ENCODE data around the gene KLRB1. TPM values are rescaled to one million over a fixed set of nuclear protein-coding genes. Genes with fewer than 3 reads are reported as not detected.
"Not testable (repeated sequence)": the region's sequence is repeated elsewhere in the genome, so short reads cannot be mapped to it uniquely, and the experiment has no call there.

The KLRB1 gene
- total RNA-seq, 4 donors from 2014 or later = 1.1 to 3.5 (median 2.3) TPM

DNA sequence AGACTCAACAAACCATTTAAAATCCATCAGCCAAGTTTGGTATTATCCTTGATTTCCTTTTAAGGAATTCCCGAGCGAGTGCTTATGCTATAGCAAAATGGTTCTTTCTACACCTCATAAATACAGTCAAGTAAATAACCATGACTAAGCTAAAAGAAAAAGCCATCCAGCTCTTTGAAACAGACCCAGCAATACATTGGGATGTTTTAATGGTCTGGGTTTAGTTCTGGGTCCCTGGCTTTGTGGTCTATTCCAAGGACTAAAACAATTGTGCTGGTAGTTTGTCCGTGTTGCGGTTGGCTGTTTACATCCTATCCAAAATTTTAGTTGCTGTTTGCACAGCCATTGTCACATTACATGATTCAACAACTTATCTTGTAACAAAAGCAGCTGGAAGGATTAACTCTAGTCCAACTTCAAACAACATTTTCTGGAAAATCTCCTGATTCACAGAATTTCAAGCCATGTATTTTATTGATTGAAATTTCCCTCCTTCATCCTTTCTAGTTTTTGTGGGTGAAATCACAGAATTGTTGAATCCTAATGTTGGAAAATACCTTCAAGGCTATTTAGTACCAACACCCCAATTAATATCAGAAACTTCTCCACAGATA, 19.6 kb downstream of the KLRB1 start:
- ATAC-seq (ENCODE audit: low FRiP score) = no peak
- TF ChIP-seq, protein P1, sequence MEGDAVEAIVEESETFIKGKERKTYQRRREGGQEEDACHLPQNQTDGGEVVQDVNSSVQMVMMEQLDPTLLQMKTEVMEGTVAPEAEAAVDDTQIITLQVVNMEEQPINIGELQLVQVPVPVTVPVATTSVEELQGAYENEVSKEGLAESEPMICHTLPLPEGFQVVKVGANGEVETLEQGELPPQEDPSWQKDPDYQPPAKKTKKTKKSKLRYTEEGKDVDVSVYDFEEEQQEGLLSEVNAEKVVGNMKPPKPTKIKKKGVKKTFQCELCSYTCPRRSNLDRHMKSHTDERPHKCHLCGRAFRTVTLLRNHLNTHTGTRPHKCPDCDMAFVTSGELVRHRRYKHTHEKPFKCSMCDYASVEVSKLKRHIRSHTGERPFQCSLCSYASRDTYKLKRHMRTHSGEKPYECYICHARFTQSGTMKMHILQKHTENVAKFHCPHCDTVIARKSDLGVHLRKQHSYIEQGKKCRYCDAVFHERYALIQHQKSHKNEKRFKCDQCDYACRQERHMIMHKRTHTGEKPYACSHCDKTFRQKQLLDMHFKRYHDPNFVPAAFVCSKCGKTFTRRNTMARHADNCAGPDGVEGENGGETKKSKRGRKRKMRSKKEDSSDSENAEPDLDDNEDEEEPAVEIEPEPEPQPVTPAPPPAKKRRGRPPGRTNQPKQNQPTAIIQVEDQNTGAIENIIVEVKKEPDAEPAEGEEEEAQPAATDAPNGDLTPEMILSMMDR (IDR thresholded peaks at IDR 0.05) = no peak
- DNase-seq (ENCODE audit: low spot score) = no peak

DNA sequence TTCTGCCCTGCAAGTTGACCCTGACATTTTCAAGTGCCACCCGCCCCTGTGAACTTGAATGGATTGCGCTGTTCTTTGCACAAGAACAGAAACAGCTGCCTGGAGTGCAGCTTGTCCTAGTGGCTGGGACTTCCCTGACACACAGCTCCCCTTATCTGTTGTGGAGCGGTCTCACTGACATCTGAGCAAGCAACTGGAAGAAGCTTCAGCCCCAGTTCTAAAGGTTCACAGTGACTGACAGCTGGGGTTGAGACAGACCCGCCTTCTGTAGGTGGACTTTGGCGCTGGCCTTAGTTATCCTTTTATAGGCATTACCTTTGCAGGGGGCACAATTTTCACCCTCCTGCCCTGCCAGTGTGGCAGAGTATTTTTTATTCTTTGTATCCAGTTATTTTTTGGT, 30.0 kb downstream of the KLRB1 start:
- not testable (repeated sequence) for DNase-seq (ENCODE audit: low spot score); ATAC-seq (ENCODE audit: low FRiP score)

DNA sequence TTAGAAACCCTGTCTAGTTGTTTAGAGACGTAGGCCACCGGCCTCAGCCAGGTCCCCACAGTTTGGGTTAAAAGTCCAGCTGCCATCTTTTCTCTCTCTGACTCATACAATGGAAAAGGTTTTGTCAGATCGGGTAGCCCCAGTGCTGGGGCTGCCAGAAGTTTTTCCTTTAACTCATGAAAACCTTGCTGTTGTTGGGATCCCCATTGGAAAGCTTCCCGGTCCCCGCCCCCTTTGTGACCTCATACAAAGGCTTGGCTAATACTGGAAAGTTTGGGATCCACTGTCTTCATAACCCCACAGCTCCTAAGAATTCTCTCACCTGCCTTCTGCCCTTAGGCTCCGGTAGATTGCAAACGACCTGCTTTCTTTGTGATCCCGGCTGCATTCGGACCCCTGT, 40.6 kb downstream of the KLRB1 start:
- not testable (repeated sequence) for DNase-seq (ENCODE audit: low spot score); ATAC-seq (ENCODE audit: low FRiP score)

DNA sequence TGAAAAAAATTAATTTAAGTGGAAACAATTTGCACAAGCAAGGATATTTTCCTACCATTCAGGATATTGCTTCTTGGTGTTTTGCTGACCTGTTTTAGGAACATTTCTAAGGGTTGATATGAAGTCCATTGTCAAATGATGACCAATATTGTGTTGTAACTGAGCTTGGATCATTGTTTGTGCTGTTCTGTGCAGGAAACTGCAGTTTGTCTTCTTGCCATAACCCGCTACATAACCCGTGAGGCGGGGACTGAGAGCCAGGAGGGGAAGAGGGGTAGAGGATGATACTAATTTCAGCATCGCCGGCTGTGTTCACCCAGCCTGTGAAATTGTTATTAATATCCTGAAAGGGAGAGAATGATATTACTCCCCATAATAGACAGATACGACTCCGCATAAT, 41.6 kb downstream of the KLRB1 start:
- ATAC-seq (ENCODE audit: low FRiP score); DNase-seq (ENCODE audit: low spot score): not testable (repeated sequence)

DNA sequence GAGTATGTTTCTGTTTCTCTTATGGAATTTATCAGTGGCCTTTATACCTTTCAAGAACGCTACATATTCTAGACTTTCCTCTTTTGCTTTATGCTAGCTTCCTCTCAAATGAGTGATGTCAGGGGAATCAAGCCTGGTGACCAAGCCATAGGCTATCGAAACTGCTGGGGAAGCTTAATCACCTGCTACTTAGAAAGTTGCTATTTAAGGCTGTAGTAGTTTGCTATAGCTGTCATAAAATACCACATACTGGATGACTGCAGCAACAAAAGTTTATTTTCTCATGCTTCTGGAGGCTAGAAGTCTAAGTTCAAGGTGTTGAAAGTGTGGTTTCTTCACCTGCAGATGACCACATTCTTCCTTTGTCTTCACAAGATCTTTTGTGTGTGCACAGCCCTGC, 43.3 kb downstream of the KLRB1 start:
- ATAC-seq (ENCODE audit: low FRiP score); DNase-seq (ENCODE audit: low spot score): not testable (repeated sequence)

DNA sequence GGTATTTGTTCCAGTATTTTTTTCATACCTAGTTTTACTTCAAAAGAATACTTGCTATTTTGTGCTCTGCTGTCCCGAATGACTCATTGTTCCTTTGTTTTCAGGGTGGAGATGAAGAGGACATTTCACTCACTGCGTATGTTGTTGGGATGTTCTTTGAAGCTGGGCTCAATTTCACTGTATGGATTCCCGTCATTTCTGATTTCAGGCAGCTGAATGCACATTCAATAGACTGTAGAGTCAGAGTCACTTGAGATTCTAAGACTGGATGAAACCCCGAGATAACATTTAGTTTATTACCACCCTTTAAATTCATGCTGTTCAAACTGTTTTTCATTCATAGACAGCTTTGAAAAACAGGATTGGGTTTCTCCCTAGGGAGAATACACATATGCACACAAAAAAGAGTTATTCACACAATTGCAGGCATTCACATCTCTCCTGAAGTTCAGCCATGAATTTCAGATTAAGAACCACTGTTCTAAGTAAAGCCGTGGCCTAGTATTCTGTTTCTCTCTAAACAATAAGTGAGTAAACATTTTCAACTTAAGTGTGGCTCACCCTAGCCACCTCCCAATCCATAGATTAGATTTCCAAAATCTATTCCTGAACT, 44.8 kb downstream of the KLRB1 start:
- not testable (repeated sequence) for DNase-seq (ENCODE audit: low spot score); ATAC-seq (ENCODE audit: low FRiP score)

DNA sequence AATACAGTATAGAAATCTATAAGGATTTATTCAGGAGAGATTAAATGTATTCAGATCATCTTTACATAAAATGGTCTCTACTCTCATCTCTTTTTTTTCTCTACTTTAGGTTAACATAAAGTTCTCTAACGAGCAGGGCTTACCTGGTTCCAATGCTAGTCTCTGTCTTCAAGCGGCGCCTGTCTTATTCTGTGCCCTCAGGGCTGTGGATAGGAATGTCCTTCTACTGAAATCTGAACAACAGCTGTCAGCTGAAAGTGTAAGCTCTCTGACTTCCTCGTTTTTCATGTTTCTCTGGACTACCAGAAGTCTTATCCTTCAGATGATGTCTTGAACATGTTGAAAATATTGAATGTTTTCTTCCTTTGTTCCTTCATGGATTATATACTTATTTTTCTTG, 62.2 kb downstream of the KLRB1 start:
- ATAC-seq (ENCODE audit: low FRiP score); DNase-seq (ENCODE audit: low spot score): not testable (repeated sequence)

Small RNA genes within 50 kb of the gene (small RNA-seq; reads per million reads assigned to genes)
- gene AC010186.4 (not detected), gene RNU6-700P (not detected)

Other genes starting within 250 kb of the KLRB1 start
- 10 to 100 TPM; 10.4 to 20.5 (median 14.8) TPM for gene CLEC2D, start 61.8 kb upstream of the KLRB1 start, total RNA-seq
- gene CLECL1, start 125.2 kb upstream of the KLRB1 start, total RNA-seq = 1 to 10 TPM in 1 of 4 donors, under 1 TPM in 1, not detected in 2; 0.84 to 2.2 TPM
- 10 to 100 TPM; 10.0 to 36.3 (median 17.0) TPM for gene CD69, start 153.0 kb upstream of the KLRB1 start, total RNA-seq
- gene KLRF1, start 219.6 kb upstream of the KLRB1 start, total RNA-seq = under 1 TPM in 1 of 4 donors, not detected in 3; 0.46 TPM